ENCODE data around the gene DISC1. TPM values are rescaled to one million over a fixed set of nuclear protein-coding genes. Genes with fewer than 3 reads are reported as not detected.

Gene DISC1
- polyA plus RNA-seq, 1 donor from 2014 or later: 0.84 TPM

- no peak overlapping the region for H2AFZ ChIP-seq (ENCODE audit: low read depth, low read length)
- H3K27ac ChIP-seq (ENCODE audit: low read length): no peak overlapping the region
- no peaks in the 10 kb centered on the region for H3K9me3 ChIP-seq (ENCODE audit: low read length)
- no peak overlapping the region for H3K4me2 ChIP-seq (ENCODE audit: low read length)
- H3K79me2 ChIP-seq (replicated peaks; ENCODE audit: insufficient read depth, low read length): no peaks in the 10 kb centered on the region
- H3K9ac ChIP-seq (ENCODE audit: low read length): no peak overlapping the region
- no peaks in the 10 kb centered on the region for H3F3A ChIP-seq (ENCODE audit: insufficient read depth, low read length, poor library complexity, severe bottlenecking)
- no peak overlapping the region for H3K4me3 ChIP-seq (ENCODE audit: low read length)
- H3K36me3 ChIP-seq (ENCODE audit: insufficient read depth, low read length): no peaks in the 10 kb centered on the region
- H3K9me2 ChIP-seq (ENCODE audit: insufficient read depth, low read length): no peaks in the 10 kb centered on the region
- H3K27me3 ChIP-seq (ENCODE audit: insufficient read depth, low read depth, low read length): no peaks in the 10 kb centered on the region
- H4K20me1 ChIP-seq (ENCODE audit: insufficient read depth): no peaks in the 10 kb centered on the region
- TF ChIP-seq EP300 (conservative IDR thresholded peaks at IDR 0.05; ENCODE audit: poor library complexity, severe bottlenecking): no peak
- no peak for TF ChIP-seq TAF1 (IDR thresholded peaks at IDR 0.05; ENCODE audit: low read depth)
- no peak for TF ChIP-seq RAD21 (conservative IDR thresholded peaks at IDR 0.05)
- no peak for TF ChIP-seq REST (IDR thresholded peaks at IDR 0.05; ENCODE audit: borderline replicate concordance)
- TF ChIP-seq POLR2AphosphoS5 (IDR thresholded peaks at IDR 0.05): no peak
- no peak for TF ChIP-seq SMC3 (conservative IDR thresholded peaks at IDR 0.05; ENCODE audit: poor library complexity)
- no peak for TF ChIP-seq CTCF (IDR thresholded peaks at IDR 0.05; ENCODE audit: poor library complexity, severe bottlenecking)
- no peak for TF ChIP-seq MXI1 (conservative IDR thresholded peaks at IDR 0.05; ENCODE audit: poor library complexity, severe bottlenecking)
- no peak for TF ChIP-seq EZH2 (IDR thresholded peaks at IDR 0.05; ENCODE audit: borderline replicate concordance, insufficient read depth, low read length, poor library complexity, severe bottlenecking)
Observed at GRCh38 chr1:231691618-231692259, 65.1 kb downstream of the DISC1 start.

- no peaks in the 10 kb centered on the region for H3K36me3 ChIP-seq (ENCODE audit: insufficient read depth, low read length)
- H3K4me2 ChIP-seq (ENCODE audit: low read length): no peak overlapping the region
- H4K20me1 ChIP-seq (ENCODE audit: insufficient read depth): no peaks in the 10 kb centered on the region
- H3K27me3 ChIP-seq (ENCODE audit: insufficient read depth, low read depth, low read length): no peaks in the 10 kb centered on the region
- no peak overlapping the region for H3K27ac ChIP-seq (ENCODE audit: low read length)
- H3K9me2 ChIP-seq (ENCODE audit: insufficient read depth, low read length): no peaks in the 10 kb centered on the region
- H3F3A ChIP-seq (ENCODE audit: insufficient read depth, low read length, poor library complexity, severe bottlenecking): no peaks in the 10 kb centered on the region
- H3K9me3 ChIP-seq (ENCODE audit: low read length): no peaks in the 10 kb centered on the region
- H3K4me3 ChIP-seq (ENCODE audit: low read length): no peak overlapping the region
- H3K79me2 ChIP-seq (replicated peaks; ENCODE audit: insufficient read depth, low read length): no peaks in the 10 kb centered on the region
- H3K9ac ChIP-seq (ENCODE audit: low read length): no peak overlapping the region
- H2AFZ ChIP-seq (ENCODE audit: low read depth, low read length): no peak overlapping the region
- TF ChIP-seq SMC3 (conservative IDR thresholded peaks at IDR 0.05; ENCODE audit: poor library complexity) (no peak), MXI1 (conservative IDR thresholded peaks at IDR 0.05; ENCODE audit: poor library complexity, severe bottlenecking) (no peak), EZH2 (IDR thresholded peaks at IDR 0.05; ENCODE audit: borderline replicate concordance, insufficient read depth, low read length, poor library complexity, severe bottlenecking) (no peak), TAF1 (IDR thresholded peaks at IDR 0.05; ENCODE audit: low read depth) (no peak), CTCF (IDR thresholded peaks at IDR 0.05; ENCODE audit: poor library complexity, severe bottlenecking) (no peak), RAD21 (conservative IDR thresholded peaks at IDR 0.05) (no peak), EP300 (conservative IDR thresholded peaks at IDR 0.05; ENCODE audit: poor library complexity, severe bottlenecking) (no peak), REST (IDR thresholded peaks at IDR 0.05; ENCODE audit: borderline replicate concordance) (no peak), POLR2AphosphoS5 (IDR thresholded peaks at IDR 0.05) (no peak)
Observed at GRCh38 chr1:231693361-231694074, 66.9 kb downstream of the DISC1 start.

Measured in neural cell (in vitro differentiated cells).